HG03342 (cell line): ENCODE data around the gene SORL1-AS1.
A peak's percentile ranks its signal among the peaks of the same experiment; 100 is the strongest.

Source experiments
- ATAC-seq: cut with Tn5 transposase; IDR thresholded peaks from one replicate; pipeline ENCODE4 v1.9.1; 2021; ENCODE audit warnings: mild to moderate bottlenecking, moderate library complexity; ENCODE audit not compliant: unreplicated experiment

SORL1-AS1 gene

DNA sequence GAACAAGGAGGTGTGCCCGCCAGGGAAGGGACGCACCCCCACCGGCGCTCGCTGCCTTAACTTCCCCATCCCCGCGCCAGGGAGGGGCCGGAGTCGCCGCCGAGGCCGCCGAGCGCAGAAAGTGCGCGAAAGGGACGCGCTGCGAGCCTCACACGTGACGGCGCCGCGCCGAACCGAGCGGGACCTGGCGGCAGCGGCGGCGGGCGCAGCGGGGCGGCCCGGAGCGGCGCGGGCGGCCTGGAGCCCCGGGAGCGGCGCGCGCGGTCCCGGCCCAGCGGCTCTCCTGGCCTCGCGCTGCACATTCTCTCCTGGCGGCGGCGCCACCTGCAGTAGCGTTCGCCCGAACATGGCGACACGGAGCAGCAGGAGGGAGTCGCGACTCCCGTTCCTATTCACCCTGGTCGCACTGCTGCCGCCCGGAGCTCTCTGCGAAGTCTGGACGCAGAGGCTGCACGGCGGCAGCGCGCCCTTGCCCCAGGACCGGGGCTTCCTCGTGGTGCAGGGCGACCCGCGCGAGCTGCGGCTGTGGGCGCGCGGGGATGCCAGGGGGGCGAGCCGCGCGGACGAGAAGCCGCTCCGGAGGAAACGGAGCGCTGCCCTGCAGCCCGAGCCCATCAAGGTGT is 670 bp downstream of the SORL1-AS1 start, which contains the start of gene SORL1:
Gene SORL1, plus strand, starts transcription at position 329 of the 623 bp plus-strand sequence. Its CDS starts 18 bp downstream, at position 347.
- ATAC-seq, result peak; percentile 50

DNA sequence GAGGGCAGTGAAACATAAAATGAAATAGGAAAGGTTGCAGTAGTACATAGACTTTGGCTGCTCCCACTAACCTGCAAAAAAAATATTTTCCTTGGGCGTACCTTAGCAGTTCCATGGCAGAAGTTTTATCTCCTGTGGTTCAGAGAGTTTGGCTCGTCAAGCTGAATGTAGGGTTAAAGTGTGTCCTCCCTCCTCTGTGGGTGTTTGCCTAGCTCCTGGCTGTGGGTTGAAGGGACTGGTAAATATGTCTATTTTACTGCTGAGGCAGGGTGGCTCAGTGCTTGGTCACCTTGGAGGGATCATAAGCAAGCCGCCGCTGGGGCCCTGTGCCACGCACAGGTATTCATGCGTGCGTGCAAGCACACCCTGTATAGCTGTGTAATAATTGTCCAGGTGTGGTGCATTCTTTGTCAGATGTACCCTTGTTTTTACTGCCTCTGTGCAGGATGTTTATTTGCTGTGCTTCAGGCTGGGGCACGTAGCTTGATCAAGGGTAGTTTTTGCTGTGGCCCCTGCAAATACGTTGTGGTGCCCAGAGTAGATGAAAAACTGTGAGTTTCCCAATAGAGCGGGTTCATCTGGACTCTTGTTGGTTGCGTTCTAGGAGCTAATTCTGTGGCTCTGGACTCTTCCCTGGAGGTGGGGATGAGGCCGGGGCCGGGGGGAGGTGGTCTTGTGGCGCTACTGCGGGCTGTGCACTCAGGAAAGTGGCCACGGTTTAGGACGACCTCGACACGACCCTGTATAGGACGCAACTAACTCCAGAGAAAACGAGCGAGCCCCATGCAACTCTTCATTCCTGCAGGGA is 1.4 kb downstream of the SORL1-AS1 start:
- ATAC-seq, result no peak

DNA sequence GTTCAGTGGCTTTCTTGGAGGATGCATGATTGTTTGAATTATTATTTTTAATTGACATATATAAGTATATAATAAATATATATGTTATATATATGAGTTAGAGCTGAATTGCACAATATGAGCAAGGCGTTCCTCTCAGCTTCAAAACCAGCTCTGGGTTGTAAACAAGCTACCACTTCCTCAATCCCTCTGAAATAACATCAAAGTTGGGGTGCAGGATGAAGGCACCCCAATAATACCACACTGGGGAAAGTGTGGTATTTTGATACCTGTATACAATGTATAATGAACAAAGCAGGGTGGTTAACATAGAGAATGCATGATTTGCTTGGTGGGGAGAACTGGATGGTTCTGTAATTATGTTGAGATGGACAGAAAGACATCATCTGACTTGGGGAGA is 2.4 kb downstream of the SORL1-AS1 start:
- ATAC-seq, result no peak

DNA sequence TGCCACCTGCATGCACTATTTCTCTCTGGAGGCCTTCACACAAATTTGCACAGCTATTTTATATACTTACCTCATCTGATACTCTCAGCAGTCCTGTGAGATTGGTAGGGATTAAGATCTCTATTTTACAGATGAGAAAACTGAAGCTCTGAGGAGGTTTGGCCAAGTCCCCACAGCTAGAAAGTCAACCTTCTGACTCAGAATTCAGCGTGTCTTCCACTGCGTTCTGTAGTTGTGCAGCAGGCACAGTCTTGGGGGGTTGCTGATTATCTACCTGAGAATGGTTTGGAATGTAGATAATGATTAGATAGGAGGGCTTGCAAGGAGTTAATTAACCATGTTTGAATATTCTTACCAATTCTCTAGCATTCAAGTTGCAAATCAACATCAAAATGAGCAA is 3.1 kb downstream of the SORL1-AS1 start:
- no peak for ATAC-seq

DNA sequence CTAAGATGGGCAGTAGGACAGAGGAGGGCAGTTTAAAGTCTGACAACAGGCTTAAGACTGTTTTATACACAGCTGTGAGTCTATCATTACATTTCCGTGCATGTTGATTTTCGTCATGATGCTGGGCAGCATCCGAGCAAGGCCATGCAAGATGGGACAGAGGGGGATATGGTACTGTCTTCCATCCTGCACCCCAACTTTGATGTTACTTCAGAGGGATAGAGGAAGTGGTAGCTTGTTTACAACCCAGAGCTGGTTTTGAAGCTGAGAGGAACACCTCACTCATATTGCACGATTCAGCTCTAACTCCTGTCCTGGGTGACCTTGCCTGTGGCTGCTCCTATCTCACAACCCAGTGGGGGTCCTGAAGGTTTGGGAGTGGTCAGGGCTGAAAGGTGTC is 3.6 kb downstream of the SORL1-AS1 start:
- ATAC-seq, result no peak

DNA sequence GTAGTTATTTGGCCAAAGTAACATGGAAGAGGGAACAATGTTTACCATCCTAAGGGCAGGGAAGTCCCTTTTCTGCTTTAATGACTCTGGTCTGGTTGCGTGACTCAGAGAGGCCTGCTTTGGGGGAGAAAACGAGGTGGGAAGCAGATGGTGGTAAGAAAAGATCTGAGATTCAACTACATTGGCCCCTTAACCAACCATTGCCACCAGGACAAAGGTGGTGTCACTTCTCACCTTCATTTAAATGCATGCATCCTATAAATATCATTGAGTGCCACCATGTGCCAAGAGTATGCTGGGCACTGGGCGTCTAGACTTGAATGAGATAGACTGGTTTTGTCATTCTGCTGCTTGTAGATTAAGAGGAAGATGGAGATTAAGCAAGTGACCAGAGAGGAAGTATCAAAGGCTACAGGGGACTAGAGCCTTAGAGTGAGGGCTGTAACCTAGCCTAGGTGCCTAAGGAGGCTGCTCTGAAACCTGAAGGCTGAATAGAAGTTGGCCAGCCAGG is 4.3 kb downstream of the SORL1-AS1 start:
- no peak for ATAC-seq

DNA sequence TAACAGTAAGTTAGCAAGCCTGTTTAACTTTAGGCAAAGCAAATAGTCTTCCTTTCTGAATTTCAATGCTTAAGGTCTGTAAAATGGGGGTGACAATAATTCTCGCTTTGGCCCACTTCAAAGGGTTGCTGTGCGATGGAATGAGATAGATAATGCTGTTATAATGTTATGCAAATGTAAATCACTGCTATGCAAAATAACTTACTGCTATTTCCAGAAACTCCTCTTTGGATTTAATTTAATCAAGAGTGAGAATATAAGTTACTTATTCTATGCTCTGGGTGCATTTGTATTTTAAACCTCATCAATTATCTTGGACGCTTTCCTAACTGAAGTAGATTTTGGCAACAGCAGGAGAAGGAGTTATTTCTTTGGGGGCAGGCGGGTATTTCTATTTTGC is 4.8 kb downstream of the SORL1-AS1 start:
- ATAC-seq, result no peak

DNA sequence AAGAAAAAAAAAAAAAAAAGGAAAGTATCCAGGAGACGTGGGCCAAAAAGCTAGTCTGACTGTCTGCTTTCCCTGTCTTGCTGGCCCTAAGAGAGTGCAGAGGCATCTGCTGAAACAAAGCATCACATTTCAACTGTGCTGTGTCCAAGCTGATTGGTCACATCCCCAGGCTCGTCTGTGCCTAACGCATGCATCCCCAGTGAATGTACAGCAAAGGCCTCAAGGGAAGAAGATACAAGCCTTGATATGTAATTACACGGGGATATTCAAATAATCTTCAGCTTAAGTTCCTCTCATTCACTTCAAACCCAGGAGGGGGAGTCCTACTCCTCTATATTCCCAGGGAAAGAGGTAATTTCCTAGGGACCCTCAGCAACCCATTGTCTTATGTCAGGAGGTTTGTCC is 6.0 kb downstream of the SORL1-AS1 start:
- no peak for ATAC-seq

DNA sequence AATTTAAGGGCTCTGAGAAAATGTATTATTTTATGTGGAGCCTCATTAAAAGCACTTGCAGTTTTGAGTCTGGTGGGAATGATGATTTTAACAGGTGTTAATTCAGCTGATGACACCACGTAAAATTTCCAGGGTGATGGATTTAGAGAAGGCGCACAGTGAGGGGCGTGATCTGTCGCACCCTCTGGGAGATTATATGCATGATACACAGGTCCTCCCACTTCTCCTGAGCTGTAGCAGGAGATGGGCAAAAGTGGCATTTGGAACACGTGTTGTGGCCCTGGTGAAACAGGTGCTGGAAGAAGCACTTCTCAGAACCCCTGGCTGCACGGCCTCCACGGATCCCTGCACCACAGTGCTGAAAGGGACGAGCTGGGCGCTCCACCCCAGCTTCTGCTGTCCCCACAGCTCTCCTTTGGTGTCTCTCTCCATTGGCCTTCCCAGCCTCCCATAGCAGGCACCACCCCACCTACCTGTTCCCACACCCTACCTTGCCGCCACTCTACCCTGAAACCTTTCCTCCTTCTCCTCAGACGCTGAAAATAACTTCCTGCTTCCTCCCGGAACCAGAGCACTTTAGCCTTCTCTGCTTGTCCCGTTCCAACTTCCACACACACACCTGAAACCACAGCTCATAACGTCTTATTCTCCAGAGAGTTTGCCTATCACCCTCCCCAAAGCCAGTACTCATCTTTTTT is 7.5 kb downstream of the SORL1-AS1 start:
- no peak for ATAC-seq

DNA sequence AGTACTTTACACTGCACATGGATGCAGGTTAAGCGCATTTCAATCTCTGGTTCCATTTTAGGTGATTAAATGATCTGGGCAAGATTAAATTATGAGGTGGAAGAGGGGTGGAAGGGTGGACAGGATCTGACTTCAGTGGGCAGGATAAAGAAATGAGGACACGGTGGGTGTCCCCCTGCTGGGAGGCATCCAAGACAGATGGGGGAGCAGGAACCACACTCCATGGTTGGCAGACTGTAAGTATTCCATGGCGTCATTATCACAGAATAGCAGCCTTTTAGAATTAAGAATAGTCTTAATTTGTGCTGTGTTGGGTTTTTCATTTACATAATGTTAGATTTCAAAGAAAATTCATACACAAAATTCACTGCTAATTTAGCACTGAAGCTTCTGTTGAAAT is 8.2 kb downstream of the SORL1-AS1 start:
- no peak for ATAC-seq

DNA sequence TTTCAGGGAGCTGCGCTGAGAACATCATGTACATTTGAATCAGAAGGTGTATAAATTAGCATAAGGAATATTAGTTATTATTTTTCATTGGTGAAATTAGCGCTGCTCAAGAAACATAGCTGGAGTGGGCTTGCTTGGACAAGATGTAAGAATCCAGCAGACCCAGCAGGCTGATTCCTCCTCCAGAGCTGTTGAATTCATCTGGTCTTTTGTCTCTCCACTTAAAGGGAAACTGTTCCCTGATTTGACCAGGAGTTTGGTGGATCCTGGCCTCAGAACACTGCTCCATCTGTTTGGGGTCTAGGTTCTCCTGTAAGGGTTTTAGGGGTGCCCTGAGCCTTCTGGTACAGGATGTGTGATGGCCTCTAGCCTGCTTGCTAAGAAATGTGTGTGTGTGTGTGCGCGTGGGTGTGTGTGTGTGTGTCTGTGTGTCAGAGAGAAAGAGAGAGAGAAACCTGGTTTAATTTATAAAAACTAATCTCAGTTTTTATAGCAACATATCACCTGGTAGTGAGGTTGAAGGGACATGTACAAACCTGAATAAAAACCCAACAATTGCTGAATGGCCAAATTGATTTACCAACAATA is 9.0 kb downstream of the SORL1-AS1 start:
- no peak for ATAC-seq

DNA sequence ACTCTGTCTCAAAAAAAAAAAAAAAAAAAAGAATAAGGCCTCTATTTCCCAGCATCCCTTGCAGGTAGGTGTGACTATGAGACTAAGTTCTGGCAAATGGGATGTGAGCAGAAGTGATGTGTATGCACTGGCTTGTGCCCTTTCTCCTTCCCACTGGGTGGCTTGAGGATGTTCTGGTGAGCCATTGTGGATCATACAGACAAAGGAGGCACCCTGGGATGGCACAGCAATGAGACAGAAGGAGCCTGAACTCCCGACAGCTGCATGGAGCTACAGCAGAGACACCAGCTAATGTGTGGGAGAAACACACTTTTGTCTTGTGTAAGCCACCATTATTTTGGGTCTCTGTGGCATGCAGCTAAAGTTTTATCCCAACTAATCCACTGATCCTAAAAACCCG is 11.2 kb downstream of the SORL1-AS1 start:
- ATAC-seq, result no peak

DNA sequence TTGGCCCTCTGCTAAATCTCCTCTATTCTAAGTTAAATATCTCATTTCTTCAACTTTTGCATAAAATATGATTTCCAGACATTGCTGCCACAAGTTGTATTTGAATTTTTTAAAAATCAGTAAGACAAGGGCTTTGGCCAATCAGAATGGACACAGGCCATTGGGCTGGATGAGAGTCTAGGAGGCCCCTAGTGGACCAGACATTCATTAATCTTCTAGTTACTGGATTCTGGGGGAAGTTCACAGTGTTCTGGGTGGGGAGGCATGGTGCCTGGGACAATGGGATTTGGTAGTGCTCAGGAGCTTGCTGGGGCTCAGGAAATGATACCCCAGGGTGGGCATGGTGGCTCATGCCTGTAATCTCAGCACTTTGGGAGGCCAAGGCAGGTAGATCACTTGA is 13.0 kb downstream of the SORL1-AS1 start:
- ATAC-seq, result no peak

DNA sequence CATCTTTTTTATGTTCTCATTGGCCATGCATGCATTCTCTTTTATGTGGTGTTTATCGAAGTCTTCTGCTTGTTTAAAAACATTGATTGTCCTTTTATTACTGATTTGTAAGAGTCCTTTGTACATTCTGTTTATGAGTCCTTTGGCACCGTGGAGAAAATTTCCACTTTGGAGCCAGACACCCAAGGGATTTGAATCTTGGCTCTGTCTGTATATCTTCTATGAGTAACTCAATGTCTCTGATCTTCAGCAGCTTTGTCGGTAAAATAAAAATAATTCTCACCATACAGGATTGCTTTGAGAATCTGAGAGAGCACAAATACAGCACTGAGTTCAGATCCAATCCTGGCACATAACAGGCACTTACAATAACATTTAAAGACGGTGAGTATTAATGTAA is 13.4 kb downstream of the SORL1-AS1 start:
- no peak for ATAC-seq

DNA sequence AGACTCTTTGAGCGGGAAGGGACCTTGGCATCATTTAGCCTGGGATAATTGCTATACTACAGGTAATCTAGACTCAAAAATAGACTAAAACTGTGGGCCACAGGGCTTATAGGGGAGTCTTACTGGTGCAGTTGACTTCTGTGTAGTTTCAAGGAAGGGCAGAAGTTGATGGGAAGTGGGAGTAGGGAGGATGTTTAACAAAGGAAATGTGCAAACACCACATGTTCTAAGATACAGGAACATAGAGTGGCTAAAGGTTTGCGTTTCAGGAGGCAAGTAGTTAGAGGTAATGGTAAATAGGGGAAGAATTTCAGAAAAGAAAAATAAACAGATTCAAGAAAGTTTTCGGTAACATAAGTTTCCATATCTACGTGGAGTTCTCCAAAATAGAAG is 15.1 kb downstream of the SORL1-AS1 start:
- no peak for ATAC-seq

DNA sequence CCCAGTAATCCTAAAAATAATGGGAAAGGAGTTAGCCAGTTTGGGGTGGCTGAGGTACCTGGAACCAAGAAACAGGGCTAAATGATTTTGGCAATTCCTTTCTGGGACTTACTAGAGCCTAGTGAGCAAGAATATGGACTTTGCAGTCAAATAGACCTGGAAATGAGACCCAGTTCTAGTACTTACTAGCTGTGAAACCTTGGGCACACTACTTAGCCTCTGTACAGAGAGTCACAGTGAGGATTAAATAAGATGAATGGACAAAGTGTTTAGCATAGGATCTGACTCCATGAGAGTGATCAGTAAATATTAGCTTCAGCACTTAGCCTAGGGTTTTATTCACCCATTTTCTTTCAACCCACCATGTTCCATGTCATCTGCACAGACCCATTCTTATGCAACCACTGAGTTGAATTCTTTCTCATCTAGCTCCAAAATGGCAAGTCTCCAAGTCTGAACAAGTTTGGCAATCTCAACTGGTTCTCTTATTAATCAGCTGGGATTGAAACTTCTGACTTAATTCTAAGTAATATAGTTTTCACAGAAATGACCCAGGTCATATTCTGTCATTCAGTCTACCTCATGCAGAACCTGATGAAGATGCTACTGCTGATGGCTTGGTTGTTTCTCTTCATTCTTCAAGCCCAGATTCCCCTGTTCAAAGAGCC is 15.6 kb downstream of the SORL1-AS1 start:
- ATAC-seq, result no peak

DNA sequence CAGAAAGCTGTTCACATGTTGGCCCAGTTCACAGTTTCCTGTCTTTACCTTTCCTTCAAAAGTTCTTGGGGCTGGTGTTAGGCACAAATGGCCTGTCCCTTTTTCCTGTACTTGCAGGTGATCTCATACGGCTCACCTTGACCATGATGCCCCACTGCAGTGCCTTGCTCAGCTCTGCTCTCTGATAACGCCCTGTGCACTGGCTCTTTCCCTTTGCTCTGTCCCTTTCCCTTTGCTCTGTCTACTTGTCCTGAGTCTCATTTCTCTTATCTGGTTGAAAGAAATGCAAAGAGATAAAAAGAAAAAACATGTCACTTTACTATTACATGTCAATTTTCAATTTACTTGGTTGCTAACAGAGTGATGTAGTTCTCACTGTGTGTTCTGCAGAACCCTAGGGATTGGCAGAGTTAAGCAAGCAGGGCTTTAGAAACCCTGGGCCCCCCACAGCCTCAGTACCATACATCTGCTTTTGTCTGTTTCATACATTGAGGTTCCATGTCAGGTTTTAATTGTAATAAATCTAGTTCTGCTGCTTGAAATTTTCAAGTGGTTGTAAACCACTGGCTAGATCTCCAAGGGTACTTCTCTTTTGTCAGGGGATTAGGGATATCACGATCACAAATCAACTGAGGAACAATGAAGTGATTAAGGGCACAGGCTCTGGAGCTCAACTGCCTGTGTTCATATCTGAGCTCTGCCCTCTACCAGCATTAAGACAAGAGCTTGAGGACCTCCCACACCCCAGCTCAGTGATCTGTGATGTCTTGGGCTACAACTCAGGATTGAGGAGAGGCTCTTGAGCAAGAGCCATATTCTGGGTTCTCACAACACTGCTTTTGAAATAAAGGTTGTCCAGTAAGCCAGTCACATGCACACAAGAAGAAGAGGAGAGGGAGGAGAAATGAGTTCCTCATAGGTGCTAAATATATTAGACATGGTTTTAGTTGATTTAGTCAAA is 16.9 kb downstream of the SORL1-AS1 start:
- no peak for ATAC-seq

DNA sequence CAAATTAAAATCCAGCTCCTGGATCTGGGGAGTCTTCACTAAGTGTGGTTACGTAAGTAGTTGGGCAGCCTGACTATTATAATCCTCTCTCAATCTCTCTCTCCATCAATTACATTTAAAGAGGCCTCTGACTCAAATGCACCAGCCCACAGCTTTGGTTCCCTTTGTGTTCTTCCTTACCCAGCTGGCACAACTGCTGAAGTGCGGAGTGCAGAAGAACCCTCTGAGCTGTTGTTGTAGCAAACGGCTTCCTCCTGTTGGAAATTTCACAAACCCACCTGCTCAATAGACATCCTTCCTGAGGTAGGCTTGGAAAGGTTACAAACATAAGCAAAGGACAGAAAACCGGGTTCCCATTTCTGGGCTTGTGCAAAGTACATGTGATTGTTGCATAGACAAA is 17.6 kb downstream of the SORL1-AS1 start:
- ATAC-seq, result no peak

DNA sequence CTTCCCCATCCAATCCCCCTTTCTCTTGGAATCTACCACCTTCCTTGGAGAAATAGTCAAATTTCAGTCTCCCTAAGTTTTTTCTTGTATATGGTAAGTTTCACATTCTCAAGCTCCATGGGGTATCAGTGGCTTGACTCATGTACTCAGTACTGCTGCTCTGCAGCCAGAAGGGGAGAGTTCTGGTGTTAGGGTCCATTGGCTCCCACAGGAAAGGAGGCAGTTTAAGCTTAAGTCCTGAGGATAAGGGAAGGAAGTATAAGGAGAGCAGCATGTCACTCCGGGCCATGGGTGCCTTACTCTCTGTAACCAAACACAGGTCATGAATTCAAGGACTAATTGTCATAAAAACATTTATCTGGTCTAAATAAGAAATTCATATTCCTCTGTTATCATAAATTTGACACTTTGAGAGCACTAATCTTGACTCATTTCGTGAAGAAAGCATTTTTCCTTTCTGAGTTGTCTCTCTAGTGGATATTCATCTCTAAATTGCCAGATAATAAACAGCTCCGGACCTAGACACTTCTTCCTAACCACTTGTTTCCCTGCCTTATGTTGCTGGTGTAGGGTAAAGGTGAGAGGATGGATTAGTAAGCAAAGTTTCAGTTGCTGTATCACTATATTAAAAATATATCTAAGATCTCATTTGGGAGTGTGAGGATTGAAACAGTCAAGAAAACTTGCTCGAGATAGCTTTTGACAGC is 20.8 kb downstream of the SORL1-AS1 start:
- no peak for ATAC-seq
